Endothelial cell of umbilical vein (primary cell): Measurements from ENCODE around the gene HEATR3. TPM values are rescaled to one million over a fixed set of nuclear protein-coding genes. Genes with fewer than 3 reads are reported as not detected.
"Not testable (repeated sequence)": the region's sequence is repeated elsewhere in the genome, so short reads cannot be mapped to it uniquely, and the experiment has no call there.

Source experiments
- BruUV-seq: library from RNA; stranded (reverse); fragments of 400-500 nt; replicated peaks from 2 replicates; lab custom pipeline; 2021; lab: Mats Ljungman, UMichigan
- CTCF ChIA-PET: fragments of 300-600, 350-600 bp; sonication (Branson Sonifier 250); formaldehyde crosslinking; loops from one replicate; lab custom pipeline; 2021; ENCODE audit warnings: antibody characterized with exemption, inconsistent platforms; lab: Charles Lee
- POLR2A ChIA-PET: fragments of 300-600, 350-600 bp; sonication (Branson Sonifier 250); formaldehyde crosslinking; loops from one replicate; lab custom pipeline; 2021; ENCODE audit warnings: antibody characterized with exemption, inconsistent platforms; lab: Charles Lee
- DNase-seq: peaks from one replicate; pipeline ENCODE4 v3.0.0-alpha.2; 2011; ENCODE audit warnings: low read depth, low spot score
- FAIRE-seq: peaks from 2 replicates; lab custom pipeline; 2011; peaks lifted over from hg19 to GRCh38; lab: Jason Lieb, UNC
- H2AFZ ChIP-seq: 2 replicates; pipeline ENCODE4 v1.6.0; 2012; ENCODE audit warnings: low read depth, low read length, control low read depth, inconsistent platforms
- H3K27ac ChIP-seq: 2 replicates; pipeline ENCODE4 v1.5.1; 2011; ENCODE audit warnings: low read depth, mild to moderate bottlenecking, control low read depth, low read length, moderate library complexity; ENCODE audit not compliant: insufficient read depth
- H3K27me3 ChIP-seq, 2 experiments: 2 replicates each; pipeline versions ENCODE4 v1.6.0 to v1.6.1; 2011; ENCODE audit warnings: low read length in 2 of 2, mixed read lengths in 1 of 2; ENCODE audit not compliant: control insufficient read depth in 2 of 2, insufficient read depth in 2 of 2
- H3K36me3 ChIP-seq, 2 experiments: 2 replicates in 1 of 2; 3 replicates in 1 of 2; pipeline ENCODE4 v1.5.1; 2011; ENCODE audit warnings: low read length in 2 of 2, mild to moderate bottlenecking in 1 of 2, moderate library complexity in 1 of 2; ENCODE audit not compliant: control insufficient read depth in 2 of 2, insufficient read depth in 2 of 2; ENCODE audit errors: extremely low read depth in 1 of 2
- H3K4me1 ChIP-seq: 3 replicates; pipeline ENCODE4 v1.5.1; 2011; ENCODE audit warnings: mild to moderate bottlenecking, low read length; ENCODE audit not compliant: control insufficient read depth, insufficient read depth; ENCODE audit errors: extremely low read depth
- H3K4me2 ChIP-seq: 2 replicates; pipeline ENCODE4 v1.6.1; 2011; ENCODE audit warnings: low read length, control low read depth, mixed read lengths; ENCODE audit not compliant: insufficient read depth
- H3K4me3 ChIP-seq, 3 experiments: fragments of 200-600 bp in 1 of 3; sonication (generic), shearing (Covaris generic) in 1 of 3; replicated peaks in 1 of 3; 2 replicates each; pipeline ENCODE4 v1.5.1; 2011 to 2016; ENCODE audit warnings: control low read depth in 3 of 3, low read length in 3 of 3, mild to moderate bottlenecking in 2 of 3, inconsistent platforms in 1 of 3, low read depth in 1 of 3, moderate library complexity in 1 of 3; ENCODE audit not compliant: insufficient read depth in 1 of 3
- H3K79me2 ChIP-seq: 2 replicates; pipeline ENCODE4 v1.6.0; 2012; ENCODE audit warnings: low read length, inconsistent platforms; ENCODE audit not compliant: control insufficient read depth, insufficient read depth
- H3K9ac ChIP-seq: replicated peaks from 2 replicates; pipeline ENCODE3; 2011; ENCODE audit warnings: low read length, control low read depth; ENCODE audit not compliant: insufficient read depth; ENCODE audit errors: extremely low read depth
- H3K9me1 ChIP-seq: replicated peaks from 3 replicates; pipeline ENCODE4 v1.6.0; 2011; ENCODE audit warnings: mild to moderate bottlenecking, low read length; ENCODE audit not compliant: control insufficient read depth, insufficient read depth; ENCODE audit errors: extremely low read depth
- H3K9me3 ChIP-seq: replicated peaks from 2 replicates; pipeline ENCODE4 v1.5.1; 2012; ENCODE audit warnings: low read length, inconsistent platforms; ENCODE audit not compliant: control insufficient read depth, insufficient read depth
- H4K20me1 ChIP-seq: replicated peaks from 2 replicates; pipeline ENCODE3; 2011; ENCODE audit warnings: mild to moderate bottlenecking, low read length; ENCODE audit not compliant: control insufficient read depth, insufficient read depth; ENCODE audit errors: extremely low read depth
- CTCF ChIP-seq, 2 donors: IDR thresholded peaks; 1 replicate in 1 of 2; 2 replicates in 1 of 2; pipeline ENCODE4 v1.5.1; 2011; ENCODE audit warnings: low read length in 2 of 2, mild to moderate bottlenecking in 2 of 2, moderate library complexity in 2 of 2, control low read depth in 1 of 2, inconsistent platforms in 1 of 2, low read depth in 1 of 2; ENCODE audit not compliant: insufficient read depth in 1 of 2; ENCODE audit errors: extremely low read depth in 1 of 2
- EZH2 ChIP-seq: IDR thresholded peaks from 2 replicates; pipeline ENCODE4 v1.6.1; 2012; ENCODE audit warnings: borderline replicate concordance, low read depth, mild to moderate bottlenecking, moderate library complexity, low read length, inconsistent platforms; ENCODE audit not compliant: severe bottlenecking
- GATA2 ChIP-seq: IDR thresholded peaks from 2 replicates; pipeline ENCODE4 v1.7.0; 2011; ENCODE audit warnings: low read depth, mild to moderate bottlenecking, moderate library complexity, mixed read lengths, low read length; ENCODE audit not compliant: insufficient read length, insufficient read depth
- JUN ChIP-seq: IDR thresholded peaks from 2 replicates; pipeline ENCODE4 v1.6.1; 2011; ENCODE audit warnings: borderline replicate concordance, low read depth; ENCODE audit not compliant: insufficient read length, insufficient read depth
- MAX ChIP-seq: IDR thresholded peaks from 2 replicates; pipeline ENCODE4 v1.6.1; 2011; ENCODE audit not compliant: insufficient read depth, insufficient read length
- MYC ChIP-seq: IDR thresholded peaks from one replicate; pipeline ENCODE4 v1.6.1; 2011; ENCODE audit warnings: mild to moderate bottlenecking, low read depth, low read length
- POLR2A ChIP-seq: IDR thresholded peaks from 2 replicates; pipeline ENCODE4 v1.6.1; 2012; ENCODE audit warnings: low read depth, mild to moderate bottlenecking, control low read depth, low read length
- dilution Hi-C: fragments of 300-500 bp; cut with MboI; formaldehyde crosslinking; loops from one replicate; pipeline ENCODE4 v1.15.0; 2019; ENCODE audit warnings: low sequenced_read_pairs; ENCODE audit not compliant: extremely low pct_ligation_motif_present
- intact Hi-C: fragments of 100-400 bp; cut with micrococcal nuclease; formaldehyde crosslinking; loops from one replicate; pipeline ENCODE4 v1.10.0; 2022
- polyA plus RNA-seq, 4 experiments: library from polyadenylated mRNA; depleted of rRNA in 3 of 4; stranded (reverse) in 3 of 4; unstranded in 1 of 4; fragments of >200 nt; gene quantifications; 2 replicates each; pipeline versions ENCODE4 v1.2.1 to v1.2.3, GENCODE V29; 2011 to 2012; ENCODE audit warnings: missing spikeins in 1 of 4
- total RNA-seq: library from RNA; stranded (reverse); gene quantifications from 2 replicates; pipeline ENCODE4 v1.2.3, GENCODE V29; 2021

Gene HEATR3
- total and polyA plus RNA-seq, 2 donors (not counting 3 experiments of a cell fraction or from before 2014, with no cell fraction given): 6.7 to 23.1 TPM

- Histone ChIP-seq H3K27ac (no peak overlapping the region), H3K4me1 (no peaks in the 10 kb centered on the region), H3K79me2 (no peaks in the 10 kb centered on the region), H2AFZ (no peak overlapping the region), H3K4me3 (no peak overlapping the region), H3K9me1 (no peaks in the 10 kb centered on the region), H3K9ac (no peak overlapping the region), H3K27me3 (no peaks in the 10 kb centered on the region), H3K4me2 (no peak overlapping the region), H3K9me3 (no peaks in the 10 kb centered on the region), H3K36me3 (no peaks in the 10 kb centered on the region), H4K20me1 (no peaks in the 10 kb centered on the region)
- POLR2A ChIA-PET: no interaction called here
- DNase-seq (no peak), FAIRE-seq (no peak)
- BruUV-seq: no TSS peak
- CTCF ChIA-PET: no interaction called here
- intact Hi-C loops (no loop called here), dilution Hi-C loops (no loop called here)
- TF ChIP-seq POLR2A: no peak
- TF ChIP-seq GATA2: no peak
- TF ChIP-seq CTCF (IDR thresholded peaks at IDR 0.05; ENCODE audit: extremely low read depth in 1 of 2, insufficient read depth in 1 of 2, low read depth in 1 of 2, low read length in 2 of 2): no peak
- no peak for TF ChIP-seq MYC
- TF ChIP-seq EZH2: no peak
- TF ChIP-seq JUN: no peak
- TF ChIP-seq MAX: no peak
Measured at GRCh38 chr16:50126183-50126582, 60.4 kb downstream of the HEATR3 start.

- H3K9me3 ChIP-seq, intact Hi-C loops, H3K4me3 ChIP-seq, BruUV-seq, H3K4me2 ChIP-seq, dilution Hi-C loops, H2AFZ ChIP-seq, H3K27ac ChIP-seq, H3K36me3 ChIP-seq, DNase-seq, H3K4me1 ChIP-seq, H4K20me1 ChIP-seq, H3K9me1 ChIP-seq, H3K9ac ChIP-seq, H3K27me3 ChIP-seq, H3K79me2 ChIP-seq, FAIRE-seq: not testable (repeated sequence)
- ChIA-PET POLR2A (interaction anchor here (0.6 to 0.7 kb wide), 2 partner anchors 25 to 243 kb away, joined by 4 to 6 read pairs; no protein-coding TSS in a partner anchor), CTCF (interaction anchor here (0.6 to 1.7 kb wide), 3 partner anchors 65 to 85 kb away, joined by 3 to 5 read pairs (median 5); no protein-coding TSS in a partner anchor)
Measured at GRCh38 chr16:50132571-50132970, 66.8 kb downstream of the HEATR3 start.
